SW480 (cell line): ENCODE measurements around the gene SGCG.
"Not testable (repeated sequence)": the region's sequence is repeated elsewhere in the genome, so short reads cannot be mapped to it uniquely, and the experiment has no call there.

Experiments
- DNase-seq: peaks from one replicate; pipeline ENCODE4 v3.0.0-alpha.2; 2016; ENCODE audit warnings: low spot score

SGCG gene

DNA sequence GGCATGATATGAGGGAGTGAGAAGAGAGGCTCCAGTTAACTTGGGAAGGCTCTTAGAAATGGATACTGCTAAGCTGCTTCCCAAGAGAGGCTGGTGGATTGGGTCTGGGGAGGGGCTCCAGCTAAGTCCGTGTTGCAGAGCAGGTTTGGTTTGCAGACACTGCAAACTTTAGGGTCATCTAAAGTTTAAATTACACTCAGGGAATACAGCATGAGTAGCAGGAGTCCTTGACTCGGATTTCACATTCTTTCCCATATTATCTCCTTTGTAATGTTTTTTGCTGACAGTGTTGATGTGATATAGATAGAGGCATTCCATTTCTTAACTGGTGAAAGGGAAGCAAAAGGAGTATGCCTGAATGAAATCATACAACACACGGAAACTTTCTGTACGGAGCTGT is 31.9 kb downstream of the SGCG start:
- DNase-seq, result no peak

DNA sequence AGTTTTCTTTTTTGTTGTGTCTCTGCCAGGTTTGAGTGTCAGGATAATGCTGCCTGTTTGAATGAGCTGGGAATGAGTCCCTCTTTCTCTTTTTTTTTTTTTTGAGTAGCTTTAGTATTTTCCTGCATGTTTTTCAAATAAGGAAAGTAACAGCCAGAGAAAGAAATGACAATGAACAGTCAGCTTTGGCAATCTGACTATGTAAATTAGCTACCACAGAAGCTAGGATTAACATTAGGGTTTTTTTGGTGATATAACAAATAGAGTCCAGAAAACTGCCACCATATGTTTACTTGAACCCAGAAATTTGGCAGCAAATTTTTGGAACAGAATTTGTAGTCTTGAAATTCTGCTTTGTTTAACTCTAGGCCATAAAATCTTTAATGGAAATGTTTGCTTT is 50.5 kb downstream of the SGCG start:
- no peak for DNase-seq

- DNase-seq, result no peak
Measured at GRCh38 chr13:23235994-23236393, 55.2 kb downstream of the SGCG start.

DNA sequence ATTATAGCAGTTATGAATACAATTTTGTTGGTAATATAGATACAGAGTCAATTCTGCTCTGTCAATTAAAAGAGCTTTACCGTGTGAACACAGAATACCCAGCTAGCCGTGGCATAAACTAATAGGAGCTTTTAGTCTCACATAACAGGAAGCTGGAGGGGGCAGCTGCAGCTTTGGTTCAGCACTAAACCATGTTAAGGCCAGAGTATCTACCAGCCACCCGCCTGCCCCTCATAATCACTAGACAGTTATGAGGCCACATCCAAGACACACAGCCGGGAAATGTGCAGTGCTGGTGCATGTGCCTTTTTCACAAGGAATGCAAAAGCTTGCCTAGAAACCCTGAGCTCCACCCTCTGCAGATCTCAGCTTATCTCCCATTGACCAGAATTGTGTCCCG is 62.3 kb downstream of the SGCG start:
- no peak for DNase-seq

- DNase-seq, result not testable (repeated sequence)
Measured at GRCh38 chr13:23248410-23248809, 67.6 kb downstream of the SGCG start.

DNA sequence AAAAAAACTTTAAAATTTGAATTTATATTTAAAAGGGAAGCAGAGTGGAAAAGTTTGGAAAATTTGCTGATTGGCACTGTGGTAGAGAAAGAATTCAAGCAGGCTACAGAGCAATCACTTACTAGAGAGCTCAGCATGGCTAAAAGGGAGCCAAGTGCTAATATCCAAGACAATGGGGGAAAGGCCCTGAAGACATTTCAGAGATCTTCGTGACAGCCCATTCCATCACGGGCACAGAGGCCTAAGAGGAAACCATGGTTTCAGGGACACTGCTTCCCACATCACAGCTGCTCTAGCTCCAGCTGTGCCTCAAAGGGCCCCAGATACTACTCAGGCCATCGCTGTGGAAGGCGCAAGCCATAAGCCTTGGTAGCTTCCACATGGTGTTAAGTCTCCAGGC is 73.7 kb downstream of the SGCG start:
- no peak for DNase-seq

DNA sequence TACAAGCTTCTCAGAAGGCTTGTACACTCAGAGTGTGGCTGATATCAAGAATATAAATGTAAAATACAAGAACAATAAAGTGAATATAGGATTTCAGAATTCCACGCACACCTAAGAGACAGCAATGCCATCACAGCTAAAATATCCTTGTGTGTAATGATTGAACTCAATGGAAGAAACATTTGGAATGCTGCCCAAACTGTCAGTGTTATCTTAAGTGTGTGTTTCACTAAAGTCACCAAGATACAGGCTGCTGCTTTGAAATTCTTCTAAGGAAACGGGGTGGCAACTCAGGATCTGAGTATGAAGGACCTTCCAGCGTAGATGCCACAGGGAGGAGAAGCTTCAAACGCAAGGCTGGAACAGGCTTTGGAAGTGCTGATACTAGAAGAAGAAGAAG is 86.8 kb downstream of the SGCG start:
- no peak for DNase-seq

DNA sequence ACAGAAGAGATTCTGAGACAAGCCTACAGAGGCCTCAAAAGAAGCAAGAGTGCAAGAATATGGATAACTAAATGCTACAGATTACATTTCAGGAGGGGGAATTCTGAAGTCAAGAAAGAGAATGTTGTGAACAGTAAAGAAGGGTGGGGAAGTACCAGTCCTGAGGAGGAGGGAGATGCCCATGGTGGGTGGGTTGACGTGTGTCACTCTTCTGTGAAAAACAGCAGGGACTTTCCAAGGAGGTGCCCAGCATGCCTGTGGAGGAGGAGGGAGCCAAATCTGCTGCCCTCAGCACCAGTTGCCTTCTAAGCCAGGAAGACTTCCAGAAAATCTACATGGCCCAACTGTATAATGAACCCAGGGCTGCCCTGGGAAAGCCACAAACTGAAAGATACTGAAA is 87.7 kb downstream of the SGCG start:
- DNase-seq, result no peak

DNA sequence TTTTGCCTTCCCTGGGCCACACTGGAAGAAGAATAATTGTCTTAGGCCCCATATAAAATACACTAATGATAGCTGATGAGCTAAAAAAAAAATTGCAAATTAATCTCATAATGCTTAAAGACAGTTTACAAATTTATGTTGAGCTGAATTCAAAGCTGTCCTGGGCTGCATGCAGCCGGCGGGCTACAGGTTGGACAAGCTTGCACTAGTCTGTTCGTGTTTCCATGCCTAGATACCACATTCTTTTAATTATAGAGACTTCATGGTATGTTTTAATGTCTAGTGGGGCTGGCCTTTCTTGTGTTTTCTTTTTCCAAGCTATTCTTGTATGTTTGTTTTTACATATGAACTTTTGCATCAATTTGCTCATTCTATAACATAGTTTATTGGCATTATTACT is 90.6 kb downstream of the SGCG start:
- no peak for DNase-seq

- no peak for DNase-seq
Measured at GRCh38 chr13:23273498-23273897, 92.7 kb downstream of the SGCG start.

GRCh38 chr13:23279321-23279720 is 98.5 kb downstream of the SGCG start:
- DNase-seq, result no peak

GRCh38 chr13:23288564-23288963 is 107.8 kb downstream of the SGCG start:
- no peak for DNase-seq

DNA sequence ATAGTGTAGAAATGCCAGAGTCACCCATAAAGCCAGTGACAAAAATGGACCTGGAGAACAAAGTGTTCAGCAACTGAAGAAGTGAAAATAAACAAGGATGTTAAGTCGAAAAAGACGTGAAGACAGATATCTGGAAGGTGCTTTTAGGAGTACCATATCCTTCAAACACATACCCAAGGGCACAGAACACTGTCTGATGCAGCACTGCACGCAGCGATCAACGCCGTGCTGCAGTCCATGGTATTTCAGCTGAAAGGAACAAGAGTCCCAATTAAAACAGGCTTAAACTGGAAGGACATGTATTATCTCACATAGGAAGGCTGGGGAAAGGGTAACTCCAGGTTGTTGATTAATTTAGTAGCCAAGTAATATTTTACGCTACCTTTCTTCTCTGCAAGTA is 108.2 kb downstream of the SGCG start:
- no peak for DNase-seq

DNA sequence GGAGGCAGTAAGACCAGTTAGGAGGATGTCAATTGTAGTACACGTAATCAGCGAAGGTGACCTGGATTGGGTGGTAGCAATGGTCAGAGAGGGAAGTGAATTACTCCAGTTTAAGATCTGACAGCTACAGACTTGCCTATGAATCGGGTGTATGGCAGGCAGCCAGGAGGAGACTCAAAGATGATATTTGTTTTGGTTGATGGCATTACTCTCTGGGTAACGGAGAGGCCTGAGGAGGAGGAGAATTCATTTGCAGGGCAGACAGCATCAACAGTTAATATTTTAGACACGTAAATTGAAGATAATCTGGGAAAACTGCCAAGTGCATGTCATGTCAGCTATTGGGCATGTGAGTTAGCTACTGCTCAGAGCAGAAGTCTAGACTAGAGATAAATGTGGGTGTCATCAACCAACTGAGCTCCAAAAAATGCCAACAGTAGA is 109.2 kb downstream of the SGCG start:
- DNase-seq, result no peak

DNA sequence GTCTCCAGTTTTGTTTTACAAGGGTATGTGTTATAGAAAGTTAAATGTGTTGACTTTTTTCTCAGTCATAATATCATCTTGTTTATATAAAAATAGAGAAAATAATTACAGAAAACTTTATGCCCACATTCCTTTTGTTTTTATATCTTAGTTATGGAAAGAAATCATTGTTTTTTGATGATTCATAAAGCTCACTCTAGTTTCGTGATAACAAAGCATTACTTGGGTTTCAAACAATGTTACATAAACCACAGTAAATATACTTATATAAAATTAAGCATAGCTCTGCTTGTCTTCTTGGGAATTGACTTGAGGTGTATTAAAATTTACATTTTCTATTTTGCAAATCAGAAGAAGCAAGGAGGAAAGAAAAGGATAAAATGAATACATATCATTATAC is 111.8 kb downstream of the SGCG start:
- DNase-seq, result no peak

DNA sequence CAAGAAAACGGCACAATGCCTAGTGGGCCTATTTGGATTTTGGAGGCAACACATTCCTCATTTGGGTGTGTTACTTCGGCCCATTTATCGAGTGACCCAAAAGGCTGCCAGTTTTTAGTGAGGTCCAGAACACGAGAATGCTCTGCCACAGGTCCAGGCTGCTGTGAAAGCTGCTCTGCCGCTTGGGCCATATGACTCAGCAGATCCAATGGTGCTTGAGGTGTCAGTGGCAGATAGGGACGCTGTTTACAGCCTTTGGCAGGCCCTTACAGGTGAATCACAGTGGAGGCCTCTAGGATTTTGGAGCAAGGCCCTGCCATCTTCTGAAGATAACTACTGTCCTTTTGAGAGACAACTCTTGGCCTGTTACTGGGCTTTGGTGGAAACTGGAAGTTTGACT is 134.1 kb downstream of the SGCG start:
- DNase-seq, result not testable (repeated sequence)

- DNase-seq, result no peak
Measured at GRCh38 chr13:23319883-23320224, 139.1 kb downstream of the SGCG start.

DNA sequence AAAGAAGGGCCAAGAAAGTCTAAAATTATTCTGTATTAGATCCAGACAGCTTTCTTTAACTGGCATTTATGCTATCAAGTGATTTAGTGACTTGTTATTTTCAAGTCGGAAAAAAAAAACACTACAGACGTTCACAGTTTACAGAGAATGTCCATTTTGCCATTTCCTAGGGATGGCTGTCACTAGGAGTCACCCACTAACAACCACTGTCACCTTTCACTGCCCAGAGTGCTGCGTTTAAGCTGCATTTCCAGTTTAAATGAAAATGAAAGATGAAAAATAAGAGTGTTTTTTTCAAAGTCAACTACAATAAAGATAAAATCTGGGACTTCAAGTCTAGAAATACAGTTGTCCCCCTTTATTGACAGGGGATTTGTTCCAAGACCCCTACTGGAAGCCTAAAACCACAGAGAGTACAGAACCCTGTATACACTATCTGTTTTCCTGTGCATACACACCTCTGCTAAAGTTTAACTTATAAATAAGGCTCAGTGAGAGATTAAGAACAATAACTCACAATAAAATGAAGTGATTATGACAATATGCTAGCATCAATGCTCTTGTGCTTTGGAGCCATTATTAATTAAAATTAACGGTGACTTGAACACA is 140.3 kb downstream of the SGCG start:
- no peak for DNase-seq

GRCh38 chr13:23321535-23322241 is 140.9 kb downstream of the SGCG start:
- peak; percentile 43 for DNase-seq

DNA sequence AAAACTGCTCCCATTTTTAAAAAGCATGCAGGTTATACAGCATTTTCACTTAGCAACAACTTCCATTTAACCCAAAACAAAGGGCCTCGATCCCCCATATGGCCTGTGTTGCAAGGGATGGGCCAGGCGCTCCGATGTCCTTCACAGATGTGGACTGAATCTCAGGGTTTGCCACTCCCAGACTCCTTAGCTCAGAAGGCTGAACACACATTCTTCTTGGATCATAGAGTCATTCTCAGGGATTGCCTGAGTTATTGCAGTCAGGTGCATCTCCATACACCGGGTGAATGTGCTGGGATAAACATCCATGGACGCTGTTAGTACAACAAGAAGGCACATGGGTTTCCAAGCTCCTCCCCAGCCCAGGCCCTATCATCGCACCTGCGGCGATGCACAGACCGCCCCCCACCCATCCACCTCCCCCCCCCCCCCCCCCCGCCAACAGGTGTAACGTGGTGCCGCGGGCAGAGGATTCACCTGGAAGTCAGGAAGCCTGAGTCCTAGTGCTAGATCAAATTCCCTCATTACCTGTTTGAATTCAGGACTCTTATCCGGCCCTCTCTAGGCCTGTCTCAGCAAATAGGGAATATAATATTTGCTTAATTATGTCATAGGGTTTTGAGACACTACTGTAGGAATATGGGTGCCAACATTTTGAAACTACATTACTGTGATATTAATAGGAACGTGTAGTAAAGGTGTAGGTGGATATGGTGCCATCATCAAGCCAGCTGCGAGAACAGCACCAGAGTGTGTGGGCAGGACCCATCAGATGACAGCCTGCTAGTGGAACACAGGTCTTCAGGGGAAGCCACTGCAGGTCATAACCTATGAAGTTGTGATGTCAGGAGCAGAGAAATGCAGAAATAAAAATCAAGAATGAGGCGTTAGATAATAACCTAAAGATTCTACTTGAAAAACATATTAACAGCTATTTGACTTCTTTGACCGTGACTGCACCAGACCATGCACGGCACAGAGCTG is 141.9 kb downstream of the SGCG start:
- DNase-seq, result no peak

GRCh38 chr13:23323946-23324709 is 143.3 kb downstream of the SGCG start:
- no peak for DNase-seq

GRCh38 chr13:23325191-23325590 is 144.4 kb downstream of the SGCG start:
- no peak for DNase-seq
